Measurements from ENCODE around the gene MORC1.

MORC1 gene

DNA sequence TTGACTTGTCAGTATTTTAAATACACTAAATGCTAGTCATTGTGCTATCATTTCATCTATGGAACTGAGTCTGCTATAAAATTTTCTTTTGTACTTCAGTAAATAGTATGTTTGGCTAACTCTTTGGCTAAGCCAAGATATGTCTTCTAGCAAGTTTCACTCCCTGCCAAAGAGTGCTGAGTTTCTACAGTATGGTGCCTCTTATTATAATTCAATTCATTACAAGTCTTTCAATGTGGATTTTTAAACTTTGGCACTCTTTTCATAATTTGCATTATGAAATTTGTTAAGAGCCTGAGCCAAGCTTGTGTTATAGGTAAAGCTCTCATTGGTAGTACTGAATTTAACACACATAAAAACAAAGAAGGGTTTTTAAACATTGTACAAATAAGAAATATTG, 24.4 kb downstream of the MORC1 start:
- TF ChIP-seq, protein P1, sequence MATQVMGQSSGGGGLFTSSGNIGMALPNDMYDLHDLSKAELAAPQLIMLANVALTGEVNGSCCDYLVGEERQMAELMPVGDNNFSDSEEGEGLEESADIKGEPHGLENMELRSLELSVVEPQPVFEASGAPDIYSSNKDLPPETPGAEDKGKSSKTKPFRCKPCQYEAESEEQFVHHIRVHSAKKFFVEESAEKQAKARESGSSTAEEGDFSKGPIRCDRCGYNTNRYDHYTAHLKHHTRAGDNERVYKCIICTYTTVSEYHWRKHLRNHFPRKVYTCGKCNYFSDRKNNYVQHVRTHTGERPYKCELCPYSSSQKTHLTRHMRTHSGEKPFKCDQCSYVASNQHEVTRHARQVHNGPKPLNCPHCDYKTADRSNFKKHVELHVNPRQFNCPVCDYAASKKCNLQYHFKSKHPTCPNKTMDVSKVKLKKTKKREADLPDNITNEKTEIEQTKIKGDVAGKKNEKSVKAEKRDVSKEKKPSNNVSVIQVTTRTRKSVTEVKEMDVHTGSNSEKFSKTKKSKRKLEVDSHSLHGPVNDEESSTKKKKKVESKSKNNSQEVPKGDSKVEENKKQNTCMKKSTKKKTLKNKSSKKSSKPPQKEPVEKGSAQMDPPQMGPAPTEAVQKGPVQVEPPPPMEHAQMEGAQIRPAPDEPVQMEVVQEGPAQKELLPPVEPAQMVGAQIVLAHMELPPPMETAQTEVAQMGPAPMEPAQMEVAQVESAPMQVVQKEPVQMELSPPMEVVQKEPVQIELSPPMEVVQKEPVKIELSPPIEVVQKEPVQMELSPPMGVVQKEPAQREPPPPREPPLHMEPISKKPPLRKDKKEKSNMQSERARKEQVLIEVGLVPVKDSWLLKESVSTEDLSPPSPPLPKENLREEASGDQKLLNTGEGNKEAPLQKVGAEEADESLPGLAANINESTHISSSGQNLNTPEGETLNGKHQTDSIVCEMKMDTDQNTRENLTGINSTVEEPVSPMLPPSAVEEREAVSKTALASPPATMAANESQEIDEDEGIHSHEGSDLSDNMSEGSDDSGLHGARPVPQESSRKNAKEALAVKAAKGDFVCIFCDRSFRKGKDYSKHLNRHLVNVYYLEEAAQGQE (IDR thresholded peaks at IDR 0.05; ENCODE audit: insufficient read depth in 1 of 2, low read depth in 2 of 2, low read length in 2 of 2), result no peak
- TF ChIP-seq SIN3A (IDR thresholded peaks at IDR 0.05; ENCODE audit: borderline replicate concordance, insufficient read depth, low read length), result no peak
- TF ChIP-seq FOXP2 (optimal IDR thresholded peaks at IDR 0.05; ENCODE audit: borderline replicate concordance, extremely low read depth, extremely low read length, insufficient read depth), result no peak
- no peak for TF ChIP-seq POLR2AphosphoS5 (IDR thresholded peaks at IDR 0.05; ENCODE audit: low read depth, low read length)
- TF ChIP-seq TAF1 (IDR thresholded peaks at IDR 0.05; ENCODE audit: borderline replicate concordance, insufficient read depth, low read length), result no peak

DNA sequence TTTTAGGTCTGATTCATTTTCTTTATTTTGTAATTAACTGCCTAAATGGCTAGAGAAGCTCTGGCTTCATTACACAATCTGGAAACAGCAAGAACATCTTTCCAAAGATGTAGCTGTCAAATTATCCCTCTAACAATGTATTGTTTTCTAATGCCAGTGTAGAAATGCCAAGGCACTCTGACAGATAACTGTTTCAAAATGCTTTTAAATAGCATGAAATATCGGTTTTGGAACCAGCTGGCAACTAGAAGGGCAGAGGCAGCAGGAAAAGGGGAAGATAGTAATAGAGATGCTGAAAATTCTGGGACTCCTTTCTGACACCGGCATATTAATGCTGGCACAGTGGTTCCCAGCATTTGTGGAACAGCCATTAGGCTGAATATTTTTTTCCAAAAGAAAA, 26.1 kb downstream of the MORC1 start:
- TF ChIP-seq POLR2AphosphoS5 (IDR thresholded peaks at IDR 0.05; ENCODE audit: low read depth, low read length), result no peak
- no peak for TF ChIP-seq SIN3A (IDR thresholded peaks at IDR 0.05; ENCODE audit: borderline replicate concordance, insufficient read depth, low read length)
- TF ChIP-seq, protein P1 (IDR thresholded peaks at IDR 0.05; ENCODE audit: insufficient read depth in 1 of 2, low read depth in 2 of 2, low read length in 2 of 2), result no peak
- no peak for TF ChIP-seq FOXP2 (optimal IDR thresholded peaks at IDR 0.05; ENCODE audit: borderline replicate concordance, extremely low read depth, extremely low read length, insufficient read depth)
- TF ChIP-seq TAF1 (IDR thresholded peaks at IDR 0.05; ENCODE audit: borderline replicate concordance, insufficient read depth, low read length), result no peak

DNA sequence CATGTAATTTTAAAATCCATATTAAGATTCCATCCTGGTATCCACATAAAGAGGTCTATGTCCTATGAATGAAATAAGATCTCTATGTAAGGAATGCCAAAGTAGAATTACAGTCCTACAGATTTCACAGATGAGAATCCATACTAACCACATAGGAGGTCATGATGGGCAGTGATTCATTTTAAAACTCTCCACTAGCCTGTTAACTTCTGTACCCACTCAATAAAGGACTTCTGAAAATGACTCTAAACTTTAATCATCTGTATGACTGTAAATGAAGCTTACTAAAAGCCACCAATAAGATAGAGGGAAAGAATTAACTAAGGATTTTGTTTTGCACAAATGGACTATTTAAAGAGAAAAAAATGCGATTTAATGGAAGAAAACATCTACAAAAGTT, 28.7 kb downstream of the MORC1 start:
- TF ChIP-seq FOXP2 (optimal IDR thresholded peaks at IDR 0.05; ENCODE audit: borderline replicate concordance, extremely low read depth, extremely low read length, insufficient read depth), result no peak
- no peak for TF ChIP-seq TAF1 (IDR thresholded peaks at IDR 0.05; ENCODE audit: borderline replicate concordance, insufficient read depth, low read length)
- no peak for TF ChIP-seq POLR2AphosphoS5 (IDR thresholded peaks at IDR 0.05; ENCODE audit: low read depth, low read length)
- TF ChIP-seq, protein P1 (IDR thresholded peaks at IDR 0.05; ENCODE audit: insufficient read depth in 1 of 2, low read depth in 2 of 2, low read length in 2 of 2), result no peak
- no peak for TF ChIP-seq SIN3A (IDR thresholded peaks at IDR 0.05; ENCODE audit: borderline replicate concordance, insufficient read depth, low read length)

DNA sequence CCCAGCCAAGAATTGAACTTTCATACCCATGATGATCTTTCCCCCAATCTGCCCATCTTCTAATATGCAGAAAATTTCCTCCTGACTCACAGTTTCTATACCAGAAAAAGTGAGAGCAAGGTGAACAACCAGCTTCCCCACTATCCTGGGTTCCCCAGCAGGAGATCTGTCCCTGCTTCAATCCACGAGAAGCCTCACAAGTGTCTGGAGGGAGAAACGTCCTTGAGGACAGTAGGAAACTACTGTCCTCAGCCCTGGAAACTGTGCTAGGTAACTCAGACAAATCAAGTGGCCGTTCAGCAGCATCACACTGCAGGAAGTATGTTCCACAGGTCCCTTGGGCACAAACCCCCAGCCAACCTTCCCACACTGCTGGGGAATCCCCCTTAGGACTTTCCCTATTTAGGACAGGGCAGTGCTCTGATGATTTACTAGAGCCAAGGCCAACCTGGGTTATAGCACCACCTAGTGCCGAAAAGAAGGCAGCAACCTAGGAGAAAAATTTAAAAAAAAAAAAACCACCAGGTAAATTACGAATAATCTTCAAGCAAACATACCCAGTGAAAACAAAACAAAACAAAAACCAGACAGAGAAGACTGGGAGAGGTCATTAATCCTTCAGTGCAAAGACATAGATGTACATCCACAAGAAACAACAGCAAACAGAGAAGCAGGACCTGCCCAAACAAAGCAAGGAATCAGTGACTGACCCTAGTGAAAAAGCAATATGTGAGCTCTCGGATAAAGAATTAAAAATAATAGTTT, 36.0 kb downstream of the MORC1 start:
- no peak for TF ChIP-seq POLR2AphosphoS5 (IDR thresholded peaks at IDR 0.05; ENCODE audit: low read depth, low read length)
- TF ChIP-seq FOXP2 (optimal IDR thresholded peaks at IDR 0.05; ENCODE audit: borderline replicate concordance, extremely low read depth, extremely low read length, insufficient read depth), result no peak
- no peak for TF ChIP-seq SIN3A (IDR thresholded peaks at IDR 0.05; ENCODE audit: borderline replicate concordance, insufficient read depth, low read length)
- TF ChIP-seq, protein P1 (IDR thresholded peaks at IDR 0.05; ENCODE audit: insufficient read depth in 1 of 2, low read depth in 2 of 2, low read length in 2 of 2), result no peak
- TF ChIP-seq TAF1 (IDR thresholded peaks at IDR 0.05; ENCODE audit: borderline replicate concordance, insufficient read depth, low read length), result no peak

Data from PFSK-1 (cell line).